HG03097 (cell line): ENCODE results near the gene MALRD1.

Source experiments
- ATAC-seq: cut with Tn5 transposase; IDR thresholded peaks from one replicate; pipeline ENCODE4 v1.9.1; 2021; ENCODE audit not compliant: unreplicated experiment, low FRiP score

Gene MALRD1

DNA sequence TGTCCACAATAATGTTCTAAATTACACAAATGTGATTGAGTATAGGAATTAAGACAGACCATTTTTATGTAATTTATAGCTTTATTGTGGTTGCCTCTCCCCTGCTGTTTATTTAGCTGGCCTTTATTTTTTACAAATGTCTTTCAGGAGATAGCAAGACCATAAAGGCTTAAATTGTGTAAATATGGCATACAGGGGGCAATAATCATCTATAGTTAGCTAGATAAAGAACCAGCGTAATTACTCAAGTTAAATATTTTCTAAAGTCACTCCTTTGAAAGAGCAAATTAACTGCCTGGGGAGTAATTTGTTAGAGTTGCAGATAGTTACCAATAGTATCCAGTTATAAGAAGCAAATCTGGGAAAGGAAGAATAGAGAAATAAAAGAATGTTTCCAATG is at the start of gene MALRD1:
TSS of gene MALRD1 (plus strand) at position 313 of the 400 bp plus-strand sequence. CDS start 138 bp downstream, outside the sequence.
- no peak for ATAC-seq

DNA sequence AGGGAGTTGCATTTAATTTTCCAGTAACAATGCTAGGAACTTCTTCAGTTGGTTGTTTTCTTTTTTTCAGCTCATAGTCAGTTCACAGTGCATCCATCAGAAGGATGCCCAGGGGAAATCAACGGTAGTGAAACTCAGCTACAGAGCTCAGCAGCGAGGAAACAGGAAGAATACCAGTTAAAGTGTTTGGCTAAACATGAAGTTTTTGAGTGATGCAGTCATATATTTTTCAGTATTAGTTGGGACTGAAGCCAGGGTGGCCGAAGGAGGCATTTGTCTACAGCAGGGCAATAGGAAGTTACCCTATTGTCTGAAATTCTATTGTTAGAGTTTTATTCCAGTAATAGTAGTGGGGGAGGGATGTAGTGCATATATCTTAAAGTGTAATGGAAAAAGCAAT is 45.3 kb upstream of the MALRD1 start:
- no peak for ATAC-seq

DNA sequence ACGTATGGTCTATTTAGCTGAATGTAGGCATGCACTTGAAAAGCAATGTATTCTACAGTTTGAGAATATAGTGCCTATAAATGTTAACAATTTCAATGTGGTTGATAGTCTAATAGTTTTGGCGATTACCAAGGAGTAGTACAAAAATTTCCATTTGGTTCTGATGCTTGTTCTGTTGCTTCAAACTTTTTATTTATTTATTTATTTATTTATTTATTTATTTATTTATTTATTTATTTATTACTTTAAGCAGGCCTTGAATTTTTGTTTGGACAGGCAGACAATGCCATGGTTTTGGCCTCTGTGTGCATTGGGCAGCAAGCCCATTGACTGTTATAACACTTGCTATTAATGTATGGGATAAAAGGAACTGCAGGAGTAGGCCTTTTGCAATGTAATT is 36.5 kb upstream of the MALRD1 start:
- ATAC-seq: no peak

DNA sequence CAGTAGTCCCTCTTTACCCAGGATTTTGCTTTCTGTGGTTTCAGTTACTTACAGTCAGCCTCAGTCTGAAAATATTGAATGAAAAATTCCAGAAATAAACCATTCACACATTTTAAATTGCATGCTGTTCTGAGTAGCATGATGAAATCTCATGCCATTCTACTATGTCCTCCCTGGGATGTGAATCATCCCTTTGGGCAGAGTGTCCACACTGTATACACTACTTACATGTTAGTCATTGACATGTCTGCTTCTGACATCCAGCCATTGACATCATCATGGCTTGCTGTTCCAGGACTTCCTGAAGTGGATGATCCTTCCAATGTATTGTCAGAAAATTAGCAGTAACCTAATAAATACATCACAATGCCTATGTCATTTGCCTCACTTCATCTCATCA is 34.6 kb upstream of the MALRD1 start:
- ATAC-seq: no peak

DNA sequence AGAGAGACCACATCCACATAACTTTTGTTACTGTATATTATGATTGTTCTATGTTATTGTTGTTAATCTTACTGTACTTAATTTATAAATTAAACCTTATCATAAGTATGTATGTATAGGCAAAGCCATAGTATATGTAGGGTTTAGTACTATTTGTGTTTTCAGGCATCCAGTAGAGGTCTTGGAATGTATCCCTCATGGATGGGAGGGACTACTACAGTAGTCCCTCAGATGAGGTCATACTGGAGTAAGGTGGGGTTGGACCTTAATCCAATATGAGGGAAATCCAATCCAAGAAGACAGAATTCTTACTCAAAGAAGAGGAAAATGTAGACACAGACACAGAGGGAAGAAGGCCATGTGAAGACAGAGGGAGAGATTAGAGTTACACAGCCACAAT is 34.1 kb upstream of the MALRD1 start:
- ATAC-seq: no peak

DNA sequence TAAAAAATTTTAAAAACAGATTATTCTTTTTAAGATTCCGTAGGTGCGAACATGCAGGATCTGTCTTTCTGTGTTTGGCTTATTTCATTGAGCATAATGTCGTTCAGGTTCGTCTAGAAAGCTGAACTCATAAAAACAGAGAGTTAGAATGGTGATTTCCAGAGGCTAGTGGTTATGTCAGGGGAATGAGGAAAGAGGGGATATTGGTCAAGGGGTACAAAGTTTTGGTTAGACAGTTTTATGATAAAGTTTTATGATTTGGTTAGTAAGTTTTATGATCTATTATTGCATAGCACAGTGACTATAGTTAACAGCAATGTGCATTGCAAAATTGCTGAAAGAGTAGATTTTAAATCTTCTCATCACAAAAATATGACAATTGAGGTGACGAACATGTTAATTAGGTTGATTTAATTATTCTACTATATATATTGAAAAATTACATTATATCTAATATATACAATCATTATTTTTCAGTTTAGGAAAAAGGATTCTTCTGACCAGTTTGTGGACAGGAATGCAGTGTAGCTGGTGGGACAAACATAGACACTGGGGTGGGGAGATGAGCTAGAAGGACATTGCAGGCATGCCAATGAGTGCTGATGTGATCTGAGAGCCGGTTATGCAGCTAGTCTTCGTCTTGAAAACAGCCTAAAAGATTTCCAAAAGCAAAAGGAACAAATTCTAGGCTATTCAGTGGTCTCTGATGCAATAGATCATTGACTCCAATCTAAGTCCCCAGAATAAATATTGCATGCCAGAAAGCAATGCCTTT is 31.3 kb upstream of the MALRD1 start:
- ATAC-seq: no peak

DNA sequence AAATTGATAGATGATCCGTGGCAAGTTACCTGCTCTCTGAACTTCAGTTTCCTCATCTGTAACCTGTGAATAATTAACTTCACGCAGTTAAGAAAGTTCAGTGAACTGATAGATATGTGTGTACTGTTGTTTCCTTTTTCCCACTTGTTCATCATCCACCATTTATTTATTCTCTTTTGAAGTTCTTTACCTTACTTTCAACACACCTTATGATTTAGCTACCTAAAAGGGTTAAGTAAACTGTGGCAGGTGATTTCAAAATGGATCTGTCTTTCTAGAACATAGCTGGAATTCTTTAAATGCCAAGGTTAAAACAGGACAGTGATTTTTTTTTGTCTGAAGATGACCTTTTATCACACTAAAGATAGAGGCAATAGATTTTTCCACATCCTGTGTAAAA is 27.4 kb upstream of the MALRD1 start:
- ATAC-seq: no peak

DNA sequence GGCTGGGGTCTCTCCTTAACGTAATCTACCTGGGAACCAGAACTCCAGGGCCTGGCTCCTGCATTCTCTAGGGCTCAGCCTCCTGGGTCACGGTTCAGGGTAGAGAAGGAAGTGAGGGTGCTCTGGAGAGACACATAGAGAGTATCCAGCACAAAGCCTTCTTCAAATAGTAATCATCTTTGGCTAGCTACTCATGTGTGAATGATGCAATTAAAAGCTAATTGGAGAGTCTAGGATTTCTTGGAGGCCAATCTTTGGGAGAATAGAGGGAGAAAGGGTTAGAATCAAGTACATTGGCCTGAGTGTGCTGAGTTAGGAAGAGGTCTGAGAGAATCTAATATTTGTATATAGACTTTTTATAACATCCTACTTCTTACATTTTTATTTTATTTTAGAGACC is 24.0 kb upstream of the MALRD1 start:
- no peak for ATAC-seq

DNA sequence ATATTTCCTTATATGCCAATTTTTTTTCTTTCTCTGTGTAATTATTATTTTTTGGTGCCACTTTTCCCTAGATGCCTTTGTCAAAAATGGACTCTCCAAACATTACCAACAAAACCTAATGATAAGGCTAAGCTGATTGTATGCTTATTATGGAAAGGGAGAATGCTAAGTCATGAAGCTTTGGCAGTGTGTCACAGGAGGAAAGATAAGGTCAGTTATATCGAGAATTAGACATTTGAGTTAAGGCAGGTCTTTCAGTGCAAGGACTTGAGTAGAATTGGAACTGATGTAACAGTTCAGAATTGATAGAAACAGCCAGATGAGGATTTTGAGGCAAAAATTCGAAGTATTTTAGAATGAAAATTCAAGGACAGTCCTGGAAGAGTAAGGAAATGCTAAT is 16.8 kb upstream of the MALRD1 start:
- no peak for ATAC-seq

DNA sequence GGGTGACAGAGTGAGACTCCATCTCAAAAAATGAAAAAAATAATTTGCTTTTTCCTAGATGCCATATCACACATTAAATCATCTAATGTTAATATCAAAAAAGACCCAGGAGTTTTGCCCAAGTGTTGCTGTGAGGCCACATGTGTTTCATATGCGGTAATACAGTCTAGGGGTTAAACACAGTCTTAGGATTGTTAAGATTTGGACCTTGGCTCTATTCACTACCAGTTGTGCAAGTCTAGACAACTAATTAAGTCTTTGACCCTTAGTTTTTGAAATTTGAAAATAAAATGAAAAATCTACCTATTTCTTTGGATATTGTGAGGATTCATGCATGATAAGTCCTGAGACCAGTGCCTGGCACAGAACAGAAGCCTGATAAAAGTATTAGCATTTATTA is 14.9 kb upstream of the MALRD1 start:
- ATAC-seq: no peak

DNA sequence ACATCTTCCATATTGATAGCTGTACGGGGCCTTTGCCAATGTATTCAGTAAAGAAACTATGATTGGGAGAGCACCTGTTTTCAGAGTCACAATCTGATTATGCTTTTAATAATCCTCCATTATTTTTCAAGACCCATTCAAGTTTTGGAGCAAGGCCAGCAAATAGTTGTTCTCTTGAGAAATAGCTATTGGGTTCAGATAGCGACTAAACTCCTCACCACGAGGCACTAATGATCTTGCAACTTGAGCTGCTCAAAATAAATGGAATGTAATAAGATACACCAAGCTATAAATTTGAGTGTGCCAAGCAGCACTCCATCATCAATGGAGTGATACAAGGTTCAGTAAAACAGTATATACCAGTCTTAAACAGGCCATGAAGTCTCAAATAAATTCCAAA is 7.4 kb upstream of the MALRD1 start:
- no peak for ATAC-seq

DNA sequence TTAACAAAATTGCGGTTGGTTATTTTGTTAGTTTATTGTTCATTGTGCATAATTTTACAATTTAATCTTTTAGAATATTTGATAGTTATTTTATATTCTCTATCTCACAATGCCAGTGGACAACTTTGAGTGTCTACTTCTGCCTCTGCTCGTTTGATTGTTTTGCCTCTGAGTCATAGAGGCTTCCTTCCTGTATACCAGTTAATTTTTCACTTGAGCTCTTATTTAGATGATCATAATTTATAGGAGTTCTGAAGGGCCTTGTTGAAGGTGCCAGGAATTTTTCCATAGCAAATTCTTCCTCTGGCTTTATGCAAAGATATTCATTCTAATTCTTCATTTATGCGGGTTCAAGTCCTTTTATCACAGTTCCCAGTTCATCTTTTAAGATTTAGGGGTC is 5.2 kb upstream of the MALRD1 start:
- ATAC-seq: no peak

DNA sequence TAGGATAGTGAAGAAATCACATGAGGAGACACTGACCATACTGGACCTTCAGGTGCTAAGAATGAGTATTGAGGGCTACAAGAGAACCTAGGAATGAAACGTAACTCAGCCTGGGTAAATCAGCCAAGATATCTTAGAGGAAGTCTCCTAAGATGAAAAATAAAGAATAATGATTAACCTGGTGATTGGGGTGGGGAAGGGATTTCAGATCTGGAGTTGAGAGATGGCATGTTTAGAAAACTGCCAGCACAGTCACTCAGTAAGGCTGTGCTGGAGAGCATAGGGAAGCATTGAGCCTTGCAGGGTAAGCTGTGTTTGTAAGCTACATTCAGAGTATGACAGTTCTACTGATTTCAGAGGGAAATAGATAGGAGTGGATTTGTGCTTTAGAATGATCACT is 1.9 kb upstream of the MALRD1 start:
- no peak for ATAC-seq

DNA sequence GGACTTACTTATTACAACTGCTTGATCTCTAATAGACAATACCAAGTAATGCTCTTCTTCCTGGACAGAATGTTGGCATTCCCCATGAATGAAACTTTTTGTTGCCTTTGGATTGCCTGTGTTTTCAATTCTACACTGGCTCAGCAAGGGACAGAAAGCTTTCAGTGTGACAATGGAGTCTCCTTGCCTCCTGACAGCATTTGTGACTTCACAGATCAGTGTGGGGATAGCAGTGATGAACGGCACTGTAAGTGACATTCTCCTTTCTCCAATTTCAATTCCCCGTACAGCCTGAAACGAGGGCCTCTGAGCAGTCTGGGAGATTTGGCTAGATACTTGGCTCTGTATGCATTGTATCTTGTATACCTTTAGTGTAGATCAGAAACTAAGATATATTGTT is 290 bp downstream of the MALRD1 start:
- ATAC-seq: no peak

DNA sequence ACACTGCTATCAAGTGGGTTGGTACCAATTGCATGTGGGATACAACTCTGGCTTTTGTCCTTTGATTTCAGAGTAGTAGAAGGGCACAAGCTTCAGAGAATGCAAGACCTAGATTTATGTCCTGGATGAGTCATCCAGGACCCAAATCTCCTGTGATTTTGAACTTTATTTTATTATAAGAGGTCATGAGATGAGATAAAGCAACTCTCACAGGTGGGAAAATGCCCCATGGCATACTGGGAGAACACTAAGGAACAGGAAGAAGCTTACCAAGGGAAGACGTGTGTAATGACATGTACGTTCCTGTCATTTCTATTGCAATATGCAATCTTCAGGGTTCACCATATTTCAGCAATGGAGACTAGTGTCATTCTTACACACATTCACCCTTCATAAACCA is 966 bp downstream of the MALRD1 start:
- ATAC-seq: no peak

DNA sequence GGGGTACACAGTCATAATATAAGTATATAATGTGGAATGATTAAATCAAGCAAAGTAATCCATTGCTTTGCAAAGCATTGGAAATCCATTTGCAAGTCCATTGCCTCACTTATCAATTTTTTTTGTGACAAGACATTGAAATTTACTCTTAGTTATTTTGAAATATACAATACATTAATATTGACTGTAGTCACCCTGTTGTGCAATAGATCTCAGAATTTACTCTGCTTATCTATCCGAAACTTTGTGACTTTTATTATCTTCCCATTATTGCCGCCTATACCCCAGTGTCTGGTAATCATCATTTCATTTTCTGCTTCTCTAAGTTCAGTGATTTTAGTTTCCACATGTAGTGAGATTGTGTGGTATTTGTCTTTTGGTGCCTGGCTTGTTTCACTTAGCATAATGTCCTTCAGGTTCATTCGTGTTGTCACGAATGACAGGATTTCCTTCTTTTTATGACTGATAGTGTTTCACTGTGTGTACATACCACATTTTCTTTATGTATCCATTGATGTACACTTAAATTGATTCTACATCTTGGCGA is 5.8 kb downstream of the MALRD1 start:
- ATAC-seq: no peak

DNA sequence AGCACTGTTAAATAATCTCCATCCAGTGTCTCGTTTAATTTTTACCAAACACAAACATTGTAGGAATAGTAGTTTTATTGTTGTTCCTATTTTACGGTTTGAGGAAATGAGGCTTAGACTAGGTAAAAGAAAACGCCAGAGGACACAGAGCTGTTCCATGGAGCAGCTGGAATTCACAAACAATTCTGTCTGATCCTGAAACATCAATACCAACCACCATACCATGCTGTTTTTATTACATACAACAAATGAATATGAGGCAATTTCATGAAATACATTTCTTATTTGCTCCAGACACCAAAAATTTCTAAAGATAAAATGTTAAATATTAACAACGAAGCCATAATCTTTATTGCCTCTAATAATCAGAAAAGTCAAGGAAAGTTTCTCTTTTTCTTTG is 9.4 kb downstream of the MALRD1 start:
- no peak for ATAC-seq

DNA sequence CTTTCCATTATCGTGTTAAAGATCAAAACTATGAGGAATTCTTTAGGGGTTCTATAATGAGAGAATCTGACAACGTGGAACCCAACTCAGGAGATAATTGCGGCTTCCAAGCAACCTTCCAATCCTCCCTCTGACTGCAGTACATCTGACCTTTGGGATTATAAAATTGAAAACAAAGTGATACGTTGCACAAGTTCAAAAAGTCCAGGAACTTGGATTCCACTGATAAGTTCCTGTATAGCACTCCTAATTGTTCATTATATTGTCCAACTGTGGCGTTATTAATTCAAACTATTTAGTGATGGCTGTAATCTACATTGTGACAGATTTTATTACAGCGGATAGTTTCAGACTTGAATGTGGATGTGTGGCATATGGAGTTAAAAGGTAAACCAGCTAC is 15.4 kb downstream of the MALRD1 start:
- no peak for ATAC-seq

DNA sequence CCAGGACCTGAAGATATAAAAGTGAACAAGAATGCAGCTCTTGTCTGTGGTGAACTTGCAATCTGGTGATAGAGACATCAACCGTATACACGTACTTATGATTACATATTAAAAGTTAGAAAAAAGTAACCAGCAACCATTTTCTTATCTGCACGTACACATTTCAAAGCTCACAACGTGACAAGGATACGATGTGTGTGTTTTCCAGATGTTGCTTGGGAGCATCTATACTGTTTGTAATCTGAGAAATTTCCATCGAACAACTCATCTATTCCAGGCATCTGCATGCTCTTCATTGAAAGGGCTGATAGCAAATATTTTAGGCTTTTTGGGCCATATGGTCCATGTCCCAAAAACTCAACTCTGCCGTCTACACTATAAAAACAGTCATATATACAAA is 23.3 kb downstream of the MALRD1 start:
- no peak for ATAC-seq

DNA sequence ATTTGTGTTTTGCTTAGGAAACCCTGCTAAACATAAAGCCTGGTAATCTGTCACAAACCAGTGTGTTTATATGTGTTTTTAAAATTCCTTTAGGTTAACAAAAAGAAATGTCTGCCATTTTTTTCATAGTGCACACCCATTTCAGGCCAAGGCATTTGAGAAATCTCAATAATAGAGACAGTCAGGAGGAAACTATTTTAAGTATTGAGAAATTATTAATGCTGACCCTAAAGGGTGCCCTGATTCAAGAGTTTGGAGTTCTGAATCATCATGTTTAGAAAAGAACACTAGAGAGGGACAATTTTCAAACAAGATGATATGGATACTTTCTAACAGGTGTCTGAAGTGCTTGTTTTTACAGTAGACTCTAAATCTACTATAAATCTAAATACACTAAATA is 28.7 kb downstream of the MALRD1 start:
- ATAC-seq: no peak

DNA sequence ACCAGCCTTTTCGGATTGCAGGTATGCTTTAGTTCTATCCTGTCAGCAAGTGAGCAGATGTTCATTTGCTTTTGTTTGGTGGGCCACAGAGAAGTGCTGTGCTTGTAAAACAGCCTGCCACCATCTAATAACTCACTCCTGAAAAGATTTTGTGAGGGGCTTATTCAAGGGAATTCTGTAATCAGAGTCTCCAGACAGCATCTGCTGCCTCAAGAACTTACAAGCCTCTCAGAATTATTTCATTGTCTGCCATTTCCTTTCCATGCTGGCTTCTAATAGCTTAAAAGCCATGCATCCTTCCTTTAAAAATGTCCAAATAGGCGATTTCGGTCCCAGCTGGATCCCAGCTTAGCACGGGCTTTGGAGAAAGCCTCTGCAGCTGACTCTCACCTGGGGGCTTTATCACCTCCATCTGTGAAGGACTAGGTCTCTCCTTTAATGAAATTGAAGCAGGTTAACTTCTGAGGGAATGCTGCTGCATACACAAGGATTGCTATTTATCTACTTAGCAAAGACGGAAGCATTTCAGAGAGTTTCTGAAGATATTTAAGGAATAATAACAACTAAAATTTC is 48.0 kb downstream of the MALRD1 start:
- ATAC-seq: no peak

DNA sequence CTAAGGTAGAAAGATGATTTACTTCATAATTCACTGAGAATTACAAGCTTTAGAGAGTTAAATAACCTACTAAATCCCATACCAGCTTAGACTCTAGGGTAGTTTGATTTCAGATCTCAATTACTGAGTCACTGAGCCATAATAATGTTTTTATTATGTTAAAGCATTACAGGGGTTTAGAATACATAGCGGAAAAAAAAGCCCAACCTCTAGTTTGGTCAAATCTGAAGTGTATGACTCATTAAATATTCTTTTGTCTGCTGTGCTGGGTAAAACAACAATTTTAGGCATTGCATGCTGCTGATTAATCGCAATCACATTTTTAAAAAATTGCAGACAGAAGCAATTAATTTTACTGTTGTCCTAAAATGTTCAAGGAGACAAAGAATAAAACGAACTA is 48.5 kb downstream of the MALRD1 start:
- no peak for ATAC-seq
